Measurements from ENCODE around the gene PLXDC1. TPM values are rescaled to one million over a fixed set of nuclear protein-coding genes. Genes with fewer than 3 reads are reported as not detected.
"Not testable (repeated sequence)": the region's sequence is repeated elsewhere in the genome, so short reads cannot be mapped to it uniquely, and the experiment has no call there.

The PLXDC1 gene
- total and polyA plus RNA-seq, 12 donors, result 1.3 to 5.6 (median 3.9) TPM

GRCh38 chr17:39170109-39170508 lies 18.7 kb upstream of the PLXDC1 start:
- no peak for TF ChIP-seq POLR2A (IDR thresholded peaks at IDR 0.05)
- TF ChIP-seq CTCF (IDR thresholded peaks at IDR 0.05), result no peak
- intact Hi-C loops (cut with DNase I), result no loop called here
- no peak for DNase-seq
- Histone ChIP-seq H3K4me3 (no peak overlapping the region), H3K27ac (no peak overlapping the region), H3K36me3 (replicated peaks in 1 of 2) (no peaks in the 10 kb centered on the region), H3K4me1 (replicated peaks in 1 of 2) (no peaks in the 10 kb centered on the region), H3K9me3 (replicated peaks in 1 of 3) (no peaks in the 10 kb centered on the region), H3K27me3 (peaks cover 7% of the 10 kb centered on the region)
- 62 to 80% (median 66%) methylated on average over 3 to 4 of the region's 4 CpGs for WGBS, 4 donors

- Histone ChIP-seq H3K27ac (no peak overlapping the region), H3K4me3 (no peak overlapping the region), H3K9me3 (replicated peaks in 1 of 3) (no peaks in the 10 kb centered on the region), H3K4me1 (replicated peaks in 1 of 2) (peaks cover 0 to under 1% of the 10 kb centered on the region in 2 donors), H3K36me3 (replicated peaks in 1 of 2) (no peaks in the 10 kb centered on the region), H3K27me3 (peaks cover 12% of the 10 kb centered on the region)
- DNase-seq, result no peak
- intact Hi-C loops (cut with DNase I), result no loop called here
- TF ChIP-seq POLR2A (IDR thresholded peaks at IDR 0.05) (no peak), CTCF (IDR thresholded peaks at IDR 0.05) (no peak)
- 70 to 81% (median 76%) methylated on average over 3 of the region's 3 CpGs for WGBS, 4 donors
Observed at GRCh38 chr17:39169518-39169917, 18.1 kb upstream of the PLXDC1 start.

GRCh38 chr17:39169101-39169500 lies 17.7 kb upstream of the PLXDC1 start:
- 79 to 86% (median 81%) methylated on average over 14 of the region's 14 CpGs for WGBS, 4 donors
- Histone ChIP-seq H3K36me3 (replicated peaks in 1 of 2) (no peaks in the 10 kb centered on the region), H3K4me1 (replicated peaks in 1 of 2) (peaks cover 0 to 5% of the 10 kb centered on the region in 2 donors), H3K27me3 (peaks cover 12% of the 10 kb centered on the region), H3K4me3 (no peak overlapping the region), H3K27ac (no peak overlapping the region), H3K9me3 (replicated peaks in 1 of 3) (no peaks in the 10 kb centered on the region)
- intact Hi-C loops (cut with DNase I), result no loop called here
- TF ChIP-seq CTCF (IDR thresholded peaks at IDR 0.05) (no peak), POLR2A (IDR thresholded peaks at IDR 0.05) (no peak)
- DNase-seq, result no peak

- H3K9me3 ChIP-seq (replicated peaks in 1 of 3); DNase-seq; H3K4me3 ChIP-seq; intact Hi-C loops (cut with DNase I); H3K36me3 ChIP-seq (replicated peaks in 1 of 2); H3K4me1 ChIP-seq (replicated peaks in 1 of 2); H3K27ac ChIP-seq: not testable (repeated sequence)
- H3K27me3 ChIP-seq, result peaks cover 12% of the 10 kb centered on the region
- 90 to 96% (median 94%) methylated on average over 10 of the region's 10 CpGs for WGBS, 4 donors
Observed at GRCh38 chr17:39168503-39168902, 17.1 kb upstream of the PLXDC1 start.

- H3K36me3 ChIP-seq (replicated peaks in 1 of 2), result no peaks in the 10 kb centered on the region
- intact Hi-C loops (cut with DNase I), result no loop called here
- peak in 1 of 7 donors; percentile 24 for DNase-seq
Observed at GRCh38 chr17:39167476-39167875, 16.0 kb upstream of the PLXDC1 start.

More at GRCh38 chr17:39167476-39167875, 16.0 kb upstream of the PLXDC1 start:
- H3K27me3 ChIP-seq, result peaks cover 12% of the 10 kb centered on the region
- no peak overlapping the region for H3K27ac ChIP-seq
- 29 to 73% (median 58%) methylated on average over 2 of the region's 2 CpGs for WGBS, 4 donors
- H3K4me3 ChIP-seq, result no peak overlapping the region
- TF ChIP-seq CTCF (IDR thresholded peaks at IDR 0.05), result no peak
- TF ChIP-seq POLR2A (IDR thresholded peaks at IDR 0.05), result no peak
- peaks cover 0 to 7% of the 10 kb centered on the region in 2 donors for H3K4me1 ChIP-seq (replicated peaks in 1 of 2)
- no peaks in the 10 kb centered on the region for H3K9me3 ChIP-seq (replicated peaks in 1 of 3)

Data from adrenal gland (tissue), 12 donors.